RWPE1 (cell line): ENCODE measurements around the gene SDHC.
"Not testable (repeated sequence)": the region's sequence is repeated elsewhere in the genome, so short reads cannot be mapped to it uniquely, and the experiment has no call there.

ENCODE experiments used
- CTCF ChIA-PET: fragments of 350-600 bp; sonication (Branson Sonifier 250); formaldehyde crosslinking; extraction: SDS; loops from one replicate; lab custom pipeline; 2021; lab: Yijun Ruan, JAX
- POLR2A ChIA-PET: fragments of 400-600 bp; formaldehyde crosslinking; extraction: SDS; loops from one replicate; lab custom pipeline; 2020; ENCODE audit warnings: antibody characterized with exemption; ENCODE audit not compliant: low non-redundant PET; lab: Yijun Ruan, JAX
- DNase-seq: peaks from one replicate; pipeline ENCODE4 v3.0.0; 2012; ENCODE audit warnings: low spot score
- H3K27ac ChIP-seq: fragments of 450-650 bp; 2 replicates; pipeline ENCODE4 v1.5.1; 2017
- TF ChIP-seq, protein P1 (sequence below): fragments of 450-650 bp; conservative IDR thresholded peaks from 2 replicates; pipeline ENCODE4 v1.5.1; 2017; ENCODE audit warnings: low read depth, mild to moderate bottlenecking

SDHC gene

DNA sequence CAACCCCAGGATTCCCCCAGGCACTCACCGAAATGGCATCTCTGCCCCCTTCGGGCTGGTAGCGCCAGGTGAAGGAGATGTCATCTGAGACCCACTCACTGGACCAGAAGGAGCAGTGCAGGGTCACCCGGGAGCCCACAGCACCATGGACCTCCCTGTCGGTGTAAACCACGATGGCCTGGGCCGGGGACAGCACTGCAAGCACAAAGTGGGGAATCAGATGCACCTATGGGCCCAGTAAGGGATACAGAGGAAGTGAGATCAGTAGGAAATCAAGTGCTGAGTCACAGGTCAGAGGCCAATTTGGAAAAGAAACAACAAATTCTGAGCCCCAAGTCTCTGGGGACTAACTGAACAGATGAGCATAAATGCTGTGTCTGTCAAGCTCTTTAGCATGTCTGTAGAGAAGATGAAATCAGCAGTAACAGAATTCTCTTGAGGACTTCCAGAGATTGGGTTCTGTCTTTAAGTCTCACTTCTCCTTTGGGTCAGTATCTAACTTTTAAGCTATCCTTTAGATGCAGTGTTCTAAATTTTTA, 6.9 kb upstream of the SDHC start:
- CTCF ChIA-PET, result interaction anchor here (0.6 kb wide), 1 partner anchor 285 kb away, joined by 3 read pairs; no protein-coding TSS in a partner anchor

DNA sequence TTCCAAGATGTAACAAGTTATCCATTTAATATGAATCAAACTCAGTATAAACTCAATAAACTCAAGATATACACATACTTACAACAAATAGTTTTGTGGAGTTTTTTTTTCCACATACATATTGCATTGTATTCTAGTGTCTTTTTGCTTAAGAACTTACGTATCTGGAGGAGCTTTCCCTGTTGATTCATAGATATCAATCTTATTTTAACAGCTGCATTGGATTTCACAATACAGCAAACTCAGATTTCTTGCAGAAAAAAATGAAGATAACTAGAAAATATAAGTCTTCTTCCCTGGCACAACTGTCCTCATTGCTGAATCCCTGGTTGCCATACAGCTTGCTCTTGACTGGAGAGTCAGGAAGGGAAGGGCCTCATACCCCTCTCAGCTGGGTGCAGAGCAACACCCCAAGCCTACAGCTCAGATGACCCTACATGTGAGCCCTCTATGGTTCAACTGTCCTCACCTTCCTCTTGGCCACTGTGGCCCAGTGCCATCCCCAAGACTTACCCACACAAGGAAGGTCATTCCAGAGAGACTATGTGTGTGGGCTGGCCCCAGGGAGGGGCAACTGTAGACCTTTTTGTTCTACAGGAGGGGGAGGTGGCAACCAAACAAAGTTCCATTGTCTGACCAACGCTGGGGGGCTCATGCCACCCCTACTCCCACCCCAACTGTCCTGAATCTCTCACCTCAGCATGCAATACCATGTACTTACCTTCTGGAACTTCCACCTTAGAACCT, 6.1 kb upstream of the SDHC start:
- ChIA-PET POLR2A (no interaction called here), CTCF (interaction anchor here (0.6 kb wide), 1 partner anchor 285 kb away, joined by 3 read pairs; no protein-coding TSS in a partner anchor)
- TF ChIP-seq, protein P1, sequence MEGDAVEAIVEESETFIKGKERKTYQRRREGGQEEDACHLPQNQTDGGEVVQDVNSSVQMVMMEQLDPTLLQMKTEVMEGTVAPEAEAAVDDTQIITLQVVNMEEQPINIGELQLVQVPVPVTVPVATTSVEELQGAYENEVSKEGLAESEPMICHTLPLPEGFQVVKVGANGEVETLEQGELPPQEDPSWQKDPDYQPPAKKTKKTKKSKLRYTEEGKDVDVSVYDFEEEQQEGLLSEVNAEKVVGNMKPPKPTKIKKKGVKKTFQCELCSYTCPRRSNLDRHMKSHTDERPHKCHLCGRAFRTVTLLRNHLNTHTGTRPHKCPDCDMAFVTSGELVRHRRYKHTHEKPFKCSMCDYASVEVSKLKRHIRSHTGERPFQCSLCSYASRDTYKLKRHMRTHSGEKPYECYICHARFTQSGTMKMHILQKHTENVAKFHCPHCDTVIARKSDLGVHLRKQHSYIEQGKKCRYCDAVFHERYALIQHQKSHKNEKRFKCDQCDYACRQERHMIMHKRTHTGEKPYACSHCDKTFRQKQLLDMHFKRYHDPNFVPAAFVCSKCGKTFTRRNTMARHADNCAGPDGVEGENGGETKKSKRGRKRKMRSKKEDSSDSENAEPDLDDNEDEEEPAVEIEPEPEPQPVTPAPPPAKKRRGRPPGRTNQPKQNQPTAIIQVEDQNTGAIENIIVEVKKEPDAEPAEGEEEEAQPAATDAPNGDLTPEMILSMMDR, result no peak
- no peak for DNase-seq
- no peak overlapping the region for H3K27ac ChIP-seq

More for the DNA sequence above, 6.9 kb upstream of the SDHC start:
- POLR2A ChIA-PET, result no interaction called here
- TF ChIP-seq, protein P1, result no peak
- H3K27ac ChIP-seq, result no peak overlapping the region
- no peak for DNase-seq

DNA sequence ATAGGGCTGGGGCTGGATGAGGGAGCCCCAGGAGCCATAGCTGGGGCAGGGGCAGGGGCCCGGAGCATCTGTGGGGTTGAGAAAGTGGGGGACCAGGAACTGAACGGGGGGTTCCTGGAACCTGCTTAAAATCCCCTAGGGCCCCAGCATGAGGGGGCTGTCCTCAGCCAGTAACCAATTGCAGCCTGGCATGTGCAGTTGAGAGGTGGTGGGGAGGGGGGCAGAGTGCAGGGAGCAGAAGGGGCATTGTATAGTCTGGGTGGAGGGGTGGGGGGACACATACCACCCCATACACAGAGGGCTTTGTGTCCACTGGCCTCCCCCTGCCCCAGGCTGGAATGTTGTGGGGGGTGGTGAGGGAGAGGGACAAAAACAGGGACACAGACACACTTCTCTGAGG, 4.3 kb upstream of the SDHC start, which contains the start of gene MPZ:
Gene MPZ (minus strand): TSS at position 101 of the 400 bp plus-strand sequence. CDS start 63 bp downstream, at position 38.
- ChIA-PET CTCF (no interaction called here), POLR2A (no interaction called here)
- TF ChIP-seq, protein P1, result no peak
- H3K27ac ChIP-seq, result no peak within 1 kb of the TSS
- no peak for DNase-seq

DNA sequence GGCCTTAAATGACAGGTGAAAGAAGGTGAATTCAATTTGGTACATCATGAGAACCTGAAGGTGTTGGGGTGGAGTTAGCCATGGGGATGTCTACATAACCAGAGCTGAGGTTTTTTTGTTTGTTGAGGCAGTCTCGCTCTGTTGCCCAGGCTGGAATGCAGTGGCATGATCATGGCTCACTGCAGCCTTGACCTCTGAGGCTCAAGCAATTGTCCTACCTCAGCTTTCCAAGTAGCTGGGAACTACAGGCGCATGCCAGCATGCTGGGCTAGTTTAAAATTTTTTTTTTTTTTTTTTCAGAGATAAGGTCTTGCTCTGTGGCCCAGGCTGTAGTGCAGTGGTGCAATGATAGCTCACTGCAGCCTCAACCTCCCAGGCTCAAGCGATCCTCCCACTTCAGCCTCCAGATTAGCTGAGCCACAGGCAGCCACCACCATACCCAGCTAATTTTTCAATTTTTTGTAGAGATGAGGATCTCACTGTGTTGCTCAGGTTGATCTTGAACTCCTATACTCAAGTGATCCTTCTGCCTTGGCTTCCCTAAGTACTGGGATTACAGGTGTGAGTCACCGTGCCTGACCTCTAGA, 2.5 kb upstream of the SDHC start:
- POLR2A ChIA-PET, result no interaction called here
- CTCF ChIA-PET, result no interaction called here
- DNase-seq, result no peak
- H3K27ac ChIP-seq, result no peak overlapping the region
- TF ChIP-seq, protein P1, result no peak

DNA sequence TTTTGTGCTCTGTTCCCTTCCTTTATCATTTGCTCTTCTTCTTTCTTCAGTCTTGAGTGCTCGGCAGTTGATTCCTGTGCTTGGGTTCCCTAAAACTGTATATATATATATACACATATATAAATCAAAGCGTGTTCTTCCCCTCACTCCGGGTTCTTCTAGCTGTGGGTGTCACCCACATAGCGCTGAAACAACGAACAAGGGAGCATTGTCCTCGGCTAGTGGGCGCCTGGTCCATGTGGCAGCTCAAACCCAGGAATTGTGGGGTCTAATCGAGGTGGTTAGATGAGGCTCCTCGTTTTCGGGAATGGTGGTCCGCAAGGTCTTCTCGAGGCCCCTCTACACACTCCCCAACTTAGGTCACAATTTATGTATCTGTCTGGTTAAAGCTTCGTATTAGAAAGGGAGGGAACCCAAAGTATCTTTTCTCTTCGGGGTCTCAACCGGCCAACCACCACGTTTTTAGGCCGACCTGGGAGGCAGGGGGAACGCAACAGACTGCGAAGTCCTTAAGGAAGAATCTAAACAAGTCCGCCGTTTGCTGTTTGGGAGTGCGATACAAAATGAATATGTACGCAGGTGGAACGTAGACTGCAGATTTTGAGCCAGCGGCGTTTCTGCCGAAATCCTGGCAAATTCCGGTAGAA, 504 bp upstream of the SDHC start:
- ChIA-PET CTCF (interaction anchor here (0.6 to 1.6 kb wide), 3 partner anchors 24 to 1191 kb away, joined by 3 to 6 read pairs (median 4); no protein-coding TSS in a partner anchor), POLR2A (interaction anchor here (0.6 kb wide), 1 partner anchor 17 kb away, joined by 10 read pairs; no protein-coding TSS in a partner anchor)
- peak overlapping the region; percentile 86 for H3K27ac ChIP-seq
- DNase-seq, result no peak
- TF ChIP-seq, protein P1, result no peak

DNA sequence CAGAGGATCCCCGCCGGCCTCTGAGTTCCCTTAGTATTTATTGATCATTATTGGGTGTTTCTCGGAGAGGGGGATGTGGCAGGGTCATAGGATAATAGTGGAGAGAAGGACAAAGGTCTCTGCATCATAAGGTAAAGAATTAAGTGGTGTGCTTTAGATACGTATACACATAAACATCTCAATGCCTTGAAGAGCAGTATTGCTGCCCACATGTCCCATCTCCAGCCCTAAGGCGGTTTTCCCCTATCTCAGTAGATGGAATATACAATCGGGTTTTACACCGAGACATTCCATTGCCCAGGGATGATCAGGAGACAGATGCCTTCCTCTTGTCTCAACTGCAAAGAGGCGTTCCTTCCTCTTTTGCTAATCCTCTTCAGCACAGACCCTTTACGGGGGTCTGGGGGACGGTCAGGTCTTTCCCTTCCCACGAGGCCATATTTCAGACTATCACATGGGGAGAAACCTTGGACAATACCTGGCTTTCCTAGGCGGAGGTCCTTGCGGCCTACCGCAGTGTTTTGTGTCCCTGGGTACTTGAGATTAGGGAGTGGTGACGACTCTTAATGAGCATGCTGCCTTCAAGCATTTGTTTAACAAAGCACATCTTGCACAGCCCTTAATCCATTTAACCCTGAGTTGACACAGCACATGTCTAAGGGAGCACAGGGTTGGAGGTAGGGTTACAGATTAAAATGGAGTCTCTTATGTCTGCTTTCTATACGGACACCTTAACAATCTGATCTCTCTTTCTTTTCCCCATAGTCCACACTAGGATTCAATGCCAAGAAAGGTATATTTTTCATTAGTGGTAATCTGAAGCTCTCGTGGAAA, 1.9 kb downstream of the SDHC start:
- DNase-seq, H3K27ac ChIP-seq, POLR2A ChIA-PET, CTCF ChIA-PET: not testable (repeated sequence)
